ENCODE results near the gene C16orf74.

DNA sequence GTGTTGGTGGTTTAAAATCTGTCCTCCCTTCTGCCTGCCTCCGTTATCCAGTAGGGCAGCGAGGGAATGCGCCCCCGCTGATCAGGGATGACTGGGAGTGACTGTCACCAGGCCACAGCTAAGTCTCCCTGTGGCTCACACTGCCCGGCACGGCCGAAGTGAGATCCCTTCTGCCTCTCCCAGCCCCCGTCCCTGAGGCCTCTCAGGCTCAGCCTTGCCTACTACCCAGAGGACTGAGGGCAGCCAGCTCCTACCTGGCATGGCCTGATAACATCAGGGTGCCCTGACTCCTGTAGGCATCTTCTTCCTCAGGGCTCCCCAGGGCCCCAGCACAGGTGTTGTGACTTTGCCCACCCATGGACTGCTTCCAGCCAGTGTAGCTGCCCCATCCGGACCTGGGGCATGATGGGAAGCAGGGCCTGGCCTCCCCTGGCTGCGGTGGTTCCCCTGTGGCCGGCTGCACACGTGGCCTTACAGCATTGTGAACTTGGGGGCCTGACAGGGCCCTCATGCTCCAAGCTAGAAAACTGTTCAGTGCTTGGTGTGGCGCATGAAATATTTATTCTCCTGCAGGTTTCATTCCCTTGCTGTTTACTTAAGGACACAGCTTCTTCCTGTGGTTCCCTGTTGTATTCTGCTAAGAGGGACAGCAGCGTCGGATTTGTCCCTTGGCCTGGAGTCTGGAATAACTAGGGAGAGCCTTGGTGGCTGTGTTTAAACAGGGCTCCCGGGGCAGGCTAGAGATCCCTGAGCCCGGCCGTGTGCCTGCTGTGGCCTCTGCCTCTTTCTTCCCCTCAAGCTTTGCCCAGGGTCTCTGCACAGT is 92.2 kb downstream of the C16orf74 start:
- TF ChIP-seq, protein P1, sequence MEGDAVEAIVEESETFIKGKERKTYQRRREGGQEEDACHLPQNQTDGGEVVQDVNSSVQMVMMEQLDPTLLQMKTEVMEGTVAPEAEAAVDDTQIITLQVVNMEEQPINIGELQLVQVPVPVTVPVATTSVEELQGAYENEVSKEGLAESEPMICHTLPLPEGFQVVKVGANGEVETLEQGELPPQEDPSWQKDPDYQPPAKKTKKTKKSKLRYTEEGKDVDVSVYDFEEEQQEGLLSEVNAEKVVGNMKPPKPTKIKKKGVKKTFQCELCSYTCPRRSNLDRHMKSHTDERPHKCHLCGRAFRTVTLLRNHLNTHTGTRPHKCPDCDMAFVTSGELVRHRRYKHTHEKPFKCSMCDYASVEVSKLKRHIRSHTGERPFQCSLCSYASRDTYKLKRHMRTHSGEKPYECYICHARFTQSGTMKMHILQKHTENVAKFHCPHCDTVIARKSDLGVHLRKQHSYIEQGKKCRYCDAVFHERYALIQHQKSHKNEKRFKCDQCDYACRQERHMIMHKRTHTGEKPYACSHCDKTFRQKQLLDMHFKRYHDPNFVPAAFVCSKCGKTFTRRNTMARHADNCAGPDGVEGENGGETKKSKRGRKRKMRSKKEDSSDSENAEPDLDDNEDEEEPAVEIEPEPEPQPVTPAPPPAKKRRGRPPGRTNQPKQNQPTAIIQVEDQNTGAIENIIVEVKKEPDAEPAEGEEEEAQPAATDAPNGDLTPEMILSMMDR (IDR thresholded peaks at IDR 0.05; ENCODE audit: low read depth, low read length, poor library complexity, severe bottlenecking), result no peak
- TF ChIP-seq EZH2phosphoT487 (IDR thresholded peaks at IDR 0.05; ENCODE audit: borderline replicate concordance, low read length), result no peak
